HepG2 (cell line): ENCODE data around the gene LHX3. TPM values are rescaled to one million over a fixed set of nuclear protein-coding genes. Genes with fewer than 3 reads are reported as not detected.
A peak's percentile ranks its signal among the peaks of the same experiment; 100 is the strongest.

Experiments used
- BRD4 ChIP-seq: sonication (generic); formaldehyde crosslinking; IDR thresholded peaks from 2 replicates; pipeline ENCODE4 v1.4.0; 2020; ENCODE audit warnings: missing genetic modification reagents
- CBX5 ChIP-seq: sonication (generic); formaldehyde crosslinking; IDR thresholded peaks from 2 replicates; pipeline ENCODE4 v1.4.0; 2020; ENCODE audit warnings: missing genetic modification reagents, borderline replicate concordance
- FIP1L1 ChIP-seq: fragments of 200-400 bp; formaldehyde crosslinking; IDR thresholded peaks from 2 replicates; pipeline ENCODE4 v1.6.1; 2018; ENCODE audit warnings: low read depth, mild to moderate bottlenecking, low read length, moderate library complexity, borderline replicate concordance; ENCODE audit not compliant: insufficient read depth
- FOXA3 ChIP-seq: IDR thresholded peaks from 2 replicates; pipeline ENCODE4 v1.6.1; 2016; ENCODE audit warnings: missing genetic modification reagents, missing compliant biosample characterization
- HIVEP1 ChIP-seq: sonication (generic); formaldehyde crosslinking; IDR thresholded peaks from 2 replicates; pipeline ENCODE4 v1.4.0; 2020; ENCODE audit warnings: mild to moderate bottlenecking, missing genetic modification reagents
- ISL2 ChIP-seq: sonication (generic); formaldehyde crosslinking; IDR thresholded peaks from 2 replicates; pipeline ENCODE4 v1.5.0; 2020; ENCODE audit warnings: missing genetic modification reagents
- MTA3 ChIP-seq: sonication (generic); formaldehyde crosslinking; IDR thresholded peaks from 2 replicates; pipeline ENCODE4 v1.4.0; 2020; ENCODE audit warnings: missing genetic modification reagents
- MTF1 ChIP-seq: sonication (generic); formaldehyde crosslinking; IDR thresholded peaks from 2 replicates; pipeline ENCODE4 v1.5.0; 2020; ENCODE audit warnings: missing genetic modification reagents
- NCOR1 ChIP-seq: fragments of 200-600 bp; sonication (generic); IDR thresholded peaks from 2 replicates; pipeline ENCODE4 v1.7.0; 2017; ENCODE audit warnings: antibody characterized with exemption, low read length, borderline replicate concordance
- NFYC ChIP-seq: IDR thresholded peaks from 2 replicates; pipeline ENCODE4 v1.6.1; 2016; ENCODE audit warnings: missing genetic modification reagents, missing compliant biosample characterization
- NRL ChIP-seq: sonication (generic); formaldehyde crosslinking; IDR thresholded peaks from 2 replicates; pipeline ENCODE4 v1.5.0; 2020; ENCODE audit warnings: missing genetic modification reagents, mild to moderate bottlenecking, moderate library complexity, borderline replicate concordance
- PRMT3 ChIP-seq: sonication (generic); formaldehyde crosslinking; IDR thresholded peaks from 2 replicates; pipeline ENCODE4 v1.8.1; 2022; ENCODE audit warnings: low read depth, mild to moderate bottlenecking, moderate library complexity, missing genetic modification reagents, borderline replicate concordance
- REPIN1 ChIP-seq: sonication (generic); formaldehyde crosslinking; IDR thresholded peaks from 2 replicates; pipeline ENCODE4 v1.8.0; 2022; ENCODE audit warnings: missing genetic modification reagents, low read depth, mild to moderate bottlenecking, borderline replicate concordance
- SRY ChIP-seq: sonication (generic); formaldehyde crosslinking; IDR thresholded peaks from 2 replicates; pipeline ENCODE4 v1.8.0; 2022; ENCODE audit warnings: mild to moderate bottlenecking, missing genetic modification reagents
- ZBTB39 ChIP-seq: sonication (generic); formaldehyde crosslinking; IDR thresholded peaks from 2 replicates; pipeline ENCODE4 v1.5.0; 2020; ENCODE audit warnings: missing genetic modification reagents
- ZNF138 ChIP-seq: sonication (generic); formaldehyde crosslinking; IDR thresholded peaks from 2 replicates; pipeline ENCODE4 v1.5.0; 2020; ENCODE audit warnings: mild to moderate bottlenecking, low read depth, missing genetic modification reagents
- ZNF264 ChIP-seq: sonication (generic); formaldehyde crosslinking; IDR thresholded peaks from 2 replicates; pipeline ENCODE4 v1.4.0; 2020; ENCODE audit warnings: missing genetic modification reagents
- ZNF350 ChIP-seq: sonication (generic); formaldehyde crosslinking; IDR thresholded peaks from 2 replicates; pipeline ENCODE4 v1.4.0; 2020; ENCODE audit warnings: mild to moderate bottlenecking, low read depth, missing genetic modification reagents, borderline replicate concordance
- ZNF530 ChIP-seq: sonication (generic); formaldehyde crosslinking; IDR thresholded peaks from 2 replicates; pipeline ENCODE4 v1.5.0; 2020; ENCODE audit warnings: low read depth, mild to moderate bottlenecking, missing genetic modification reagents
- ZNF616 ChIP-seq: sonication (generic); formaldehyde crosslinking; IDR thresholded peaks from 2 replicates; pipeline ENCODE4 v1.5.0; 2020; ENCODE audit warnings: low read depth, mild to moderate bottlenecking, missing genetic modification reagents
- ZNF644 ChIP-seq: IDR thresholded peaks from 2 replicates; pipeline ENCODE4 v1.6.1; 2016; ENCODE audit warnings: low read depth
- ZNF7 ChIP-seq: IDR thresholded peaks from 2 replicates; pipeline ENCODE4 v1.6.1; 2016; ENCODE audit warnings: missing biosample characterization, missing genetic modification reagents
- ZNF709 ChIP-seq: sonication (generic); formaldehyde crosslinking; IDR thresholded peaks from 2 replicates; pipeline ENCODE4 v1.5.0; 2020; ENCODE audit warnings: mild to moderate bottlenecking, missing genetic modification reagents
- ZNF766 ChIP-seq: sonication (generic); formaldehyde crosslinking; IDR thresholded peaks from 2 replicates; pipeline ENCODE4 v1.5.0; 2020; ENCODE audit warnings: missing genetic modification reagents, borderline replicate concordance
- ZNF850 ChIP-seq: sonication (generic); formaldehyde crosslinking; conservative IDR thresholded peaks from 2 replicates; pipeline ENCODE4 v1.9.0; 2021; ENCODE audit warnings: mild to moderate bottlenecking, missing genetic modification reagents
- ZSCAN20 ChIP-seq: sonication (generic); formaldehyde crosslinking; IDR thresholded peaks from 2 replicates; pipeline ENCODE4 v1.4.0; 2020; ENCODE audit warnings: missing genetic modification reagents, mild to moderate bottlenecking, borderline replicate concordance
- polyA plus RNA-seq, 8 experiments: library from polyadenylated mRNA; depleted of rRNA in 3 of 8; stranded (reverse) in 7 of 8; unstranded in 1 of 8; fragments of >200 nt; fragmentation: Illumina TruSeq in 4 of 8; extraction: Trizol in 4 of 8; gene quantifications; 2 replicates each; pipeline versions ENCODE4 v1.2.1 to v1.2.3, GENCODE V29; 2011 to 2016; ENCODE audit warnings: low read depth in 4 of 8, missing spikeins in 1 of 8, mixed read lengths in 1 of 8; ENCODE audit not compliant: insufficient read depth in 1 of 8
- total RNA-seq, 5 experiments: library from RNA; depleted of rRNA; stranded (reverse); fragments of >200 nt; fragmentation: Illumina TruSeq; extraction: Trizol; gene quantifications; 2 replicates each; pipeline ENCODE4 v1.2.3, GENCODE V29; 2016; ENCODE audit warnings: low read depth in 1 of 5
- TF ChIP-seq, protein P1 (sequence below): sonication (generic); formaldehyde crosslinking; IDR thresholded peaks from 2 replicates; pipeline ENCODE4 v1.4.0; 2020; ENCODE audit warnings: low read depth, missing genetic modification reagents

Gene LHX3
- total and polyA plus RNA-seq, 2 of the 13 experiments (the other 11 are each of a cell fraction or from before 2014, with no cell fraction given) = not detected

GRCh38 chr9:136171009-136171800 lies 33.7 kb downstream of the LHX3 start (continued):
- TF ChIP-seq, protein P1, sequence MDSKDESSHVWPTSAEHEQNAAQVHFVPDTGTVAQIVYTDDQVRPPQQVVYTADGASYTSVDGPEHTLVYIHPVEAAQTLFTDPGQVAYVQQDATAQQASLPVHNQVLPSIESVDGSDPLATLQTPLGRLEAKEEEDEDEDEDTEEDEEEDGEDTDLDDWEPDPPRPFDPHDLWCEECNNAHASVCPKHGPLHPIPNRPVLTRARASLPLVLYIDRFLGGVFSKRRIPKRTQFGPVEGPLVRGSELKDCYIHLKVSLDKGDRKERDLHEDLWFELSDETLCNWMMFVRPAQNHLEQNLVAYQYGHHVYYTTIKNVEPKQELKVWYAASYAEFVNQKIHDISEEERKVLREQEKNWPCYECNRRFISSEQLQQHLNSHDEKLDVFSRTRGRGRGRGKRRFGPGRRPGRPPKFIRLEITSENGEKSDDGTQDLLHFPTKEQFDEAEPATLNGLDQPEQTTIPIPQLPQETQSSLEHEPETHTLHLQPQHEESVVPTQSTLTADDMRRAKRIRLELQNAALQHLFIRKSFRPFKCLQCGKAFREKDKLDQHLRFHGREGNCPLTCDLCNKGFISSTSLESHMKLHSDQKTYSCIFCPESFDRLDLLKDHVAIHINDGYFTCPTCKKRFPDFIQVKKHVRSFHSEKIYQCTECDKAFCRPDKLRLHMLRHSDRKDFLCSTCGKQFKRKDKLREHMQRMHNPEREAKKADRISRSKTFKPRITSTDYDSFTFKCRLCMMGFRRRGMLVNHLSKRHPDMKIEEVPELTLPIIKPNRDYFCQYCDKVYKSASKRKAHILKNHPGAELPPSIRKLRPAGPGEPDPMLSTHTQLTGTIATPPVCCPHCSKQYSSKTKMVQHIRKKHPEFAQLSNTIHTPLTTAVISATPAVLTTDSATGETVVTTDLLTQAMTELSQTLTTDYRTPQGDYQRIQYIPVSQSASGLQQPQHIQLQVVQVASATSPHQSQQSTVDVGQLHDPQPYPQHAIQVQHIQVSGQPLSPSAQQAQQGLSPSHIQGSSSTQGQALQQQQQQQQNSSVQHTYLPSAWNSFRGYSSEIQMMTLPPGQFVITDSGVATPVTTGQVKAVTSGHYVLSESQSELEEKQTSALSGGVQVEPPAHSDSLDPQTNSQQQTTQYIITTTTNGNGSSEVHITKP (CRISPR knock-in tag) = no peak
- TF ChIP-seq PRMT3 (CRISPR knock-in tag) = no peak
- TF ChIP-seq ZNF616 = no peak
- no peak for TF ChIP-seq ZSCAN20
- TF ChIP-seq ZNF350 (CRISPR knock-in tag) = no peak
- no peak for TF ChIP-seq SRY
- no peak for TF ChIP-seq ZNF709
- no peak for TF ChIP-seq ZNF850 (CRISPR knock-in tag)
- no peak for TF ChIP-seq ZNF138 (CRISPR knock-in tag)
- TF ChIP-seq FOXA3 (CRISPR knock-in tag) = no peak
- TF ChIP-seq NCOR1 = peak; percentile 27; the same call in 1 of the 2 replicates
- TF ChIP-seq HIVEP1 (CRISPR knock-in tag) = no peak
- TF ChIP-seq NFYC (CRISPR knock-in tag) = no peak
- TF ChIP-seq ZNF644 (CRISPR knock-in tag) = no peak
- no peak for TF ChIP-seq ZNF766 (CRISPR knock-in tag)
- no peak for TF ChIP-seq FIP1L1
- TF ChIP-seq BRD4 = no peak
- TF ChIP-seq REPIN1 (CRISPR knock-in tag) = no peak
- no peak for TF ChIP-seq ZNF264
- TF ChIP-seq MTF1 (CRISPR knock-in tag) = no peak
- TF ChIP-seq MTA3 = no peak
- TF ChIP-seq CBX5 (CRISPR knock-in tag) = no peak
- TF ChIP-seq ISL2 (CRISPR knock-in tag) = peak; percentile 23; the same call in 1 of the 2 replicates
- TF ChIP-seq ZNF7 (CRISPR knock-in tag) = no peak
- TF ChIP-seq NRL (CRISPR knock-in tag) = 0 out of 2 replicates have a peak, but pooled peaks have one; percentile 20
- no peak for TF ChIP-seq ZNF530 (CRISPR knock-in tag)
- TF ChIP-seq ZBTB39 (CRISPR knock-in tag) = no peak
